ENCODE results near the gene PANK4.

The PANK4 gene

DNA sequence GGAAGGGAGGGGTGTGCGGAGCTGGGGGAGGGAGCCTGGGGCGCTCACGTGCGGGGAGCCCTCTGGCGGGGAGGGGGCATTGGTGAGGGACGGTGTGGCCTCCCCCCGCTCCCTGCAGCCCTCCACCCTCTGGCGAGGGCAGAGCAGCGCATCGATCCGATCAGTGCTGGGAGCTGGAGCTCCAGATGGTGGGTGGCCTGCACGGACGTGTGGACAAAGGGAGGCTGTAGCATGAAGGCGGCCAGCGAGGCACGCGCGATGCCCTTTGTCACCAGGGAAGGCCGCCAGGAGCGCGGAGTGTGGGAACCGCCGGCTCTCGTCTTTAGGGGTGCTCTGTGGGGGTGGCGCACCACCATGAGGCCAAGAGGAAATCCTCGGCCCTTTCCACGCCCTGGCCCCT, 9.1 kb upstream of the PANK4 start:
- peaks cover 34% of the 10 kb centered on the region for H3K27me3 ChIP-seq (ENCODE audit: control insufficient read depth, low read length)
- no peaks in the 10 kb centered on the region for H3K36me3 ChIP-seq (ENCODE audit: control insufficient read depth, low read length)
- TF ChIP-seq CTCF (IDR thresholded peaks at IDR 0.05; ENCODE audit: low read depth, low read length, poor library complexity, severe bottlenecking) (no peak), EZH2phosphoT487 (IDR thresholded peaks at IDR 0.05; ENCODE audit: borderline replicate concordance, low read length) (no peak)
- no peak overlapping the region for H3K27ac ChIP-seq (ENCODE audit: low read depth, low read length)
- no peak overlapping the region for H3K4me2 ChIP-seq (ENCODE audit: low read length)
- no peaks in the 10 kb centered on the region for H4K20me1 ChIP-seq (ENCODE audit: control insufficient read depth, insufficient read depth, low read depth, low read length)
- H3K79me2 ChIP-seq (ENCODE audit: control insufficient read depth, low read length), result no peaks in the 10 kb centered on the region
- H3K9me3 ChIP-seq (ENCODE audit: control insufficient read depth, insufficient read depth, low read length), result no peaks in the 10 kb centered on the region
- H3K9me2 ChIP-seq (replicated peaks; ENCODE audit: control insufficient read depth, low read length), result no peaks in the 10 kb centered on the region
- no peaks in the 10 kb centered on the region for H3K4me1 ChIP-seq (ENCODE audit: control insufficient read depth, low read length)
- H3K4me3 ChIP-seq (ENCODE audit: low read length), result no peak overlapping the region
- H3F3A ChIP-seq (ENCODE audit: control insufficient read depth, insufficient read depth), result no peaks in the 10 kb centered on the region

DNA sequence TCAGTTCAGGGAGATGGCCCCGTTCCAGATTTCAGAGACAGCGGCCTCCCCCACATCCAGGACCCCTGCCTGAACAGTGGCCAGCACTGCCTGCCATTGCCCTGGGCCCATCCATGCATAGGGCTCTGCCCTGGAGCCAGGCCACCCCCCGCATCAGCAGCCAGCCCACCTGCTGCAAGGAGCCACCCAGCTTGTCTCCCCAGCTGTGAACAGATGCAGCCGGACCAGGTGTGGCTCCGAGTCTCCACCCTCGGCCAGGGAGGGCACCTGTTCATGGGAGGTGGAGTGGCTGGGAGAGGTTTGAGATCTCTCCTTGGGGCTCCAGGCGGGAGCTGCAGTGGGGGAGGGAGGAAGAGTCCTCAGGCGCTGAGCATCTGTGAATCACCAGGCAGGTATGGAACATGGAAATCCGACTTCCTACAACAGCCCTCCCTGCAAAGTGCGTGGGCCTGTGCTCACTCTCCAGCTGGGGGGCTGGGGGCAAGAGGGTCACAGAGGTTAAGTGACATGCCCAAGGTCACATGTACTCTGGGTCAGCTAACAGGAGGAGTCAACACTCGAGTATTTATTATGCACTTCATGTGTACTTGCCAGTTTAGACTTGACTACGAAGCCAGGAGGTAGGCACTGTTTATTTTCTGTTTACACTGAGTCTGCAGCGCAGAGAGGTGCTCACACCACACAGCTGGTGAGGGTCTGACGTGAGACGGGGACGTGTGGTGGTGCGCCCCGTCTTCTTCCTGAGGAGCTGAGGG, 8.5 kb upstream of the PANK4 start:
- H3K4me3 ChIP-seq (ENCODE audit: low read length), result no peak overlapping the region
- TF ChIP-seq CTCF (IDR thresholded peaks at IDR 0.05; ENCODE audit: low read depth, low read length, poor library complexity, severe bottlenecking) (no peak), EZH2phosphoT487 (IDR thresholded peaks at IDR 0.05; ENCODE audit: borderline replicate concordance, low read length) (no peak)
- no peaks in the 10 kb centered on the region for H3K36me3 ChIP-seq (ENCODE audit: control insufficient read depth, low read length)
- no peaks in the 10 kb centered on the region for H3K9me3 ChIP-seq (ENCODE audit: control insufficient read depth, insufficient read depth, low read length)
- H3K4me2 ChIP-seq (ENCODE audit: low read length), result no peak overlapping the region
- H4K20me1 ChIP-seq (ENCODE audit: control insufficient read depth, insufficient read depth, low read depth, low read length), result no peaks in the 10 kb centered on the region
- no peak overlapping the region for H3K27ac ChIP-seq (ENCODE audit: low read depth, low read length)
- no peaks in the 10 kb centered on the region for H3F3A ChIP-seq (ENCODE audit: control insufficient read depth, insufficient read depth)
- H3K9me2 ChIP-seq (replicated peaks; ENCODE audit: control insufficient read depth, low read length), result no peaks in the 10 kb centered on the region
- peaks cover 34% of the 10 kb centered on the region for H3K27me3 ChIP-seq (ENCODE audit: control insufficient read depth, low read length)
- no peaks in the 10 kb centered on the region for H3K79me2 ChIP-seq (ENCODE audit: control insufficient read depth, low read length)
- no peaks in the 10 kb centered on the region for H3K4me1 ChIP-seq (ENCODE audit: control insufficient read depth, low read length)

DNA sequence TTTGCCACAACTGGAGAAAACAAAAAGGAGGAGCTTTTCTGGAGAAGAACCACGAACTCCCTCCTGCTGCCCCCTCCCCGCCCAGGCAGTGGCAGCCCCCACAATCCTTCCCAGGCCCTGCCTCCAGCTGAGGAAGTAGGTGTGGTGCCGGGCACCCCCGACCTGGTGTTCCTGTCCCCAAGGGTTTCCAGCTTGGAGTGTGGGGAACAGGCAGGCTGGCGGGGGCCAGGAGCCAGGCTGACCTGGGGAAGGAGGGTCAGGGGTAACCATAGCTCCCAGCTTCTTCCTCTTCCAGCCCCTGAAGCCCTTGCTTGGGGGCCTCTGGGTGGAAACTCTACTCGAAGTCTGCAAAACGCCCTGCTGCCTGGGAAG, 7.9 kb upstream of the PANK4 start:
- no peak overlapping the region for H3K4me2 ChIP-seq (ENCODE audit: low read length)

More for the DNA sequence above, 7.9 kb upstream of the PANK4 start:
- Histone ChIP-seq H3K36me3 (ENCODE audit: control insufficient read depth, low read length) (no peaks in the 10 kb centered on the region), H3K4me3 (ENCODE audit: low read length) (no peak overlapping the region), H4K20me1 (ENCODE audit: control insufficient read depth, insufficient read depth, low read depth, low read length) (no peaks in the 10 kb centered on the region), H3K9me3 (ENCODE audit: control insufficient read depth, insufficient read depth, low read length) (no peaks in the 10 kb centered on the region), H3K9me2 (replicated peaks; ENCODE audit: control insufficient read depth, low read length) (no peaks in the 10 kb centered on the region), H3K27me3 (ENCODE audit: control insufficient read depth, low read length) (peaks cover 36% of the 10 kb centered on the region), H3K4me1 (ENCODE audit: control insufficient read depth, low read length) (no peaks in the 10 kb centered on the region), H3K79me2 (ENCODE audit: control insufficient read depth, low read length) (no peaks in the 10 kb centered on the region), H3K27ac (ENCODE audit: low read depth, low read length) (no peak overlapping the region), H3F3A (ENCODE audit: control insufficient read depth, insufficient read depth) (no peaks in the 10 kb centered on the region)
- TF ChIP-seq CTCF (IDR thresholded peaks at IDR 0.05; ENCODE audit: low read depth, low read length, poor library complexity, severe bottlenecking) (no peak), EZH2phosphoT487 (IDR thresholded peaks at IDR 0.05; ENCODE audit: borderline replicate concordance, low read length) (no peak)

Data from DOHH2 (cell line).